ENCODE results near the gene PBX4. TPM values are rescaled to one million over a fixed set of nuclear protein-coding genes. Genes with fewer than 3 reads are reported as not detected.

Gene PBX4
- total and polyA plus RNA-seq, 2 donors (not counting 3 experiments of a cell fraction or from before 2014, with no cell fraction given): not detected

DNA sequence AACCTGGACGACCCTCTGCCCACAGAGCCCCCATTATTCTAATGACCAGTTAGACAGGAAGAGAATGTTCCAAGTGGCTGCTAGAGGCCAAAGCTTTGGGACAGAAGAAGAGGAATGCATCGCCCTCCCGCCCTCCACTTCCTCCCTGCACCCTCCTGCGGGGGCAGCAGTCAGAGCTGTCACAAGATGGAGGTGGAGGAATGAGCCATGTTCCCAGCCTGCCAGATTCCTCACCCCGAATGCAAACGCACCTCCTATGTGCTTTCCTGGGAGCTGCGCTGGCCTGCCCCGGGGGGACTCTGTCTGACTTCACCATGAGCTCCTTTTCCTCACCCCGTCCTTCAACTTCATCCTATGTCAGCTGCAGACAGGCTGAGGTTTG lies 88.1 kb downstream of the PBX4 start:
- H3K9me3 ChIP-seq (replicated peaks; ENCODE audit: control insufficient read depth, insufficient read depth, low read length): no peaks in the 10 kb centered on the region
- no TSS peak for BruUV-seq (replicated peaks)

More for the DNA sequence above, 88.1 kb downstream of the PBX4 start:
- no peak overlapping the region for H3K9ac ChIP-seq (replicated peaks; ENCODE audit: extremely low read depth, insufficient read depth, low read length)
- FAIRE-seq: no peak
- intact Hi-C loops (cut with micrococcal nuclease): no loop called here
- H3K4me2 ChIP-seq (ENCODE audit: insufficient read depth, low read length): no peak overlapping the region
- H3K4me1 ChIP-seq (ENCODE audit: control insufficient read depth, extremely low read depth, insufficient read depth, low read length): no peaks in the 10 kb centered on the region
- H2AFZ ChIP-seq (ENCODE audit: low read depth, low read length): no peak overlapping the region
- TF ChIP-seq GATA2 (IDR thresholded peaks at IDR 0.05; ENCODE audit: insufficient read depth, insufficient read length, low read depth, low read length) (no peak), POLR2A (IDR thresholded peaks at IDR 0.05; ENCODE audit: low read depth, low read length) (no peak), EZH2 (IDR thresholded peaks at IDR 0.05; ENCODE audit: borderline replicate concordance, low read depth, low read length, severe bottlenecking) (no peak), JUN (IDR thresholded peaks at IDR 0.05; ENCODE audit: borderline replicate concordance, insufficient read depth, insufficient read length, low read depth) (no peak), MYC (IDR thresholded peaks at IDR 0.05; ENCODE audit: low read depth, low read length) (no peak), POLR2AphosphoS5 (IDR thresholded peaks at IDR 0.05; ENCODE audit: insufficient read depth, low read depth, low read length) (no peak), FOS (IDR thresholded peaks at IDR 0.05; ENCODE audit: borderline replicate concordance, insufficient read depth, low read length) (no peak)
- TF ChIP-seq, protein P1, sequence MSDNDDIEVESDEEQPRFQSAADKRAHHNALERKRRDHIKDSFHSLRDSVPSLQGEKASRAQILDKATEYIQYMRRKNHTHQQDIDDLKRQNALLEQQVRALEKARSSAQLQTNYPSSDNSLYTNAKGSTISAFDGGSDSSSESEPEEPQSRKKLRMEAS (IDR thresholded peaks at IDR 0.05; ENCODE audit: insufficient read depth, insufficient read length): no peak
- TF ChIP-seq, protein P2, sequence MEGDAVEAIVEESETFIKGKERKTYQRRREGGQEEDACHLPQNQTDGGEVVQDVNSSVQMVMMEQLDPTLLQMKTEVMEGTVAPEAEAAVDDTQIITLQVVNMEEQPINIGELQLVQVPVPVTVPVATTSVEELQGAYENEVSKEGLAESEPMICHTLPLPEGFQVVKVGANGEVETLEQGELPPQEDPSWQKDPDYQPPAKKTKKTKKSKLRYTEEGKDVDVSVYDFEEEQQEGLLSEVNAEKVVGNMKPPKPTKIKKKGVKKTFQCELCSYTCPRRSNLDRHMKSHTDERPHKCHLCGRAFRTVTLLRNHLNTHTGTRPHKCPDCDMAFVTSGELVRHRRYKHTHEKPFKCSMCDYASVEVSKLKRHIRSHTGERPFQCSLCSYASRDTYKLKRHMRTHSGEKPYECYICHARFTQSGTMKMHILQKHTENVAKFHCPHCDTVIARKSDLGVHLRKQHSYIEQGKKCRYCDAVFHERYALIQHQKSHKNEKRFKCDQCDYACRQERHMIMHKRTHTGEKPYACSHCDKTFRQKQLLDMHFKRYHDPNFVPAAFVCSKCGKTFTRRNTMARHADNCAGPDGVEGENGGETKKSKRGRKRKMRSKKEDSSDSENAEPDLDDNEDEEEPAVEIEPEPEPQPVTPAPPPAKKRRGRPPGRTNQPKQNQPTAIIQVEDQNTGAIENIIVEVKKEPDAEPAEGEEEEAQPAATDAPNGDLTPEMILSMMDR (IDR thresholded peaks at IDR 0.05; ENCODE audit: extremely low read depth in 1 of 2, insufficient read depth in 1 of 2, low read depth in 1 of 2, low read length in 2 of 2): no peak
- H3K9me1 ChIP-seq (replicated peaks; ENCODE audit: control insufficient read depth, extremely low read depth, insufficient read depth, low read length): no peaks in the 10 kb centered on the region
- H3K27me3 ChIP-seq (ENCODE audit: control insufficient read depth in 2 of 2, insufficient read depth in 2 of 2, low read length in 2 of 2): no peaks in the 10 kb centered on the region
- no peaks in the 10 kb centered on the region for H3K36me3 ChIP-seq (ENCODE audit: control insufficient read depth in 2 of 2, extremely low read depth in 1 of 2, insufficient read depth in 2 of 2, low read length in 2 of 2)
- POLR2A ChIA-PET: no interaction called here
- H3K4me3 ChIP-seq (replicated peaks in 1 of 3; ENCODE audit: insufficient read depth in 1 of 3, low read depth in 1 of 3, low read length in 3 of 3): no peak overlapping the region
- no peaks in the 10 kb centered on the region for H3K79me2 ChIP-seq (ENCODE audit: control insufficient read depth, insufficient read depth, low read length)
- no peak for DNase-seq (ENCODE audit: low read depth, low spot score)
- H4K20me1 ChIP-seq (replicated peaks; ENCODE audit: control insufficient read depth, extremely low read depth, insufficient read depth, low read length): no peaks in the 10 kb centered on the region
- dilution Hi-C loops (cut with MboI; ENCODE audit: extremely low pct_ligation_motif_present, low sequenced_read_pairs): no loop called here
- H3K27ac ChIP-seq (ENCODE audit: insufficient read depth, low read depth, low read length): no peak overlapping the region
- CTCF ChIA-PET: interaction anchor here (0.6 to 5.6 kb wide), 3 partner anchors 22 to 429 kb away, joined by 4 to 45 read pairs (median 44); no protein-coding TSS in a partner anchor
